Measurements from ENCODE around the gene ASIC2.

ASIC2 gene

DNA sequence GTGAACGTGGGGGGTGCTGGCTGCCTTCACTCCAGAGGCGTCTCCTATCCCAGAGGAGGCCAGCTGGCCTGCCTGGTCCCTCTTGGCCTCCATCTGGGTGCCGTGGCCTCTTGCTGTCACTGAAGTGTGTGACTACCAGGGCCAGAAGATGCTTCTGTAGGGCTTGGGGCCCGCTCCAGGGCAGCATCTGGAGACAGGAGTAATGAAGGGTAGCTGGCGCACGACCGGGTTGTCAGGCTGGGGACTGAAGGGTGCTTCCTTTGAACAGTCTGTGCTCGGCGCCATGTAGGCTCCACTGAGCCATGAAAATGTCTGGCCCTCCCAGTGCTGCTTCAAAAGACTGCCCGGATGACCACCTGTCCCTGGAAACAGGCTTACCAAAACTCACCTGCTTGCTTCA is 31.3 kb downstream of the ASIC2 start:
- Histone ChIP-seq H3K27me3 (ENCODE audit: insufficient read depth, low read length) (no peaks in the 10 kb centered on the region), H3K36me3 (ENCODE audit: insufficient read depth, low read length) (no peaks in the 10 kb centered on the region), H3K4me1 (ENCODE audit: insufficient read depth, low read length) (no peaks in the 10 kb centered on the region), H2AFZ (ENCODE audit: low read depth, low read length) (no peak overlapping the region), H3K9me3 (ENCODE audit: low read length) (no peaks in the 10 kb centered on the region), H3K4me3 (ENCODE audit: low read length) (no peak overlapping the region)

DNA sequence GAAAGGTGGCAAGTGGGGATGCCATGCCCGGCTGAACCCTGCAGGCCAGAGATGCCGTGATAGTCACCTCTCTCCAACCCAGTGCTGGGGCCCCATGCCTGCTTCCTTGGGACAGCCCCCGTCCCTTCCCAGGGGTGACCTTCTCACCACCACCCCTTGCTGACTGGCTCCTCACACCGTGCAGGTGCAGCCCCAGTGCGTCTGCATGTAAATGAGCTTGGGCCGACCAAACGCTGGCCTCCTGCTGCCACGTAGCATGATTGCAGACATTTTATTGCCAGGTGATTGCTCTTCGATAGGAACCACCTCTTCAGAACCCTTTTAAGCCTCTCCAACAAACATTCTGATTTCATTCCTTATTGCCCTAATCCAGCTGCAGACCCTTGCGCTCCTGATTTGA is 32.5 kb downstream of the ASIC2 start:
- no peak overlapping the region for H3K4me3 ChIP-seq (ENCODE audit: low read length)
- no peaks in the 10 kb centered on the region for H3K9me3 ChIP-seq (ENCODE audit: low read length)
- no peaks in the 10 kb centered on the region for H3K36me3 ChIP-seq (ENCODE audit: insufficient read depth, low read length)
- no peaks in the 10 kb centered on the region for H3K27me3 ChIP-seq (ENCODE audit: insufficient read depth, low read length)
- H2AFZ ChIP-seq (ENCODE audit: low read depth, low read length), result no peak overlapping the region
- no peaks in the 10 kb centered on the region for H3K4me1 ChIP-seq (ENCODE audit: insufficient read depth, low read length)

DNA sequence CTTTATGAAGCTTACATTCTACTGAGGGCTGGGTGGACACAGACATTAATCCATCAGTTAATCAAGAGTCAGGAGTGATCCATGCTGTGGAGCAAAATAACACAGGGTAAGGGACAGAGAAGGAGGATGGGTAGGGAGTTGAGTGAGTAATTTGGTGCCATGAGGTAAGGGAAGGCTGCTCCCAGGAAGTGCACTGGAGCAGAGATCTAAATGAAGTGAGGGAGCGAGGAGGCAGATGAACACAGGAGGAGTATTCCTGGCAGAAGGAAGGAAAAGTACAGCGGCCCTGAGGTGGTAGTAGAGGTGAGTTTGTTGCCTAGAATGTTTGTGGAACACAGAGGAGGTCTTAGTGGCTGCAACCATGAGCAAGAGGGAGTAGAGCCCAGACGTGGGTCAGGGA is 34.8 kb downstream of the ASIC2 start:
- no peaks in the 10 kb centered on the region for H3K27me3 ChIP-seq (ENCODE audit: insufficient read depth, low read length)
- H2AFZ ChIP-seq (ENCODE audit: low read depth, low read length), result no peak overlapping the region
- H3K4me1 ChIP-seq (ENCODE audit: insufficient read depth, low read length), result no peaks in the 10 kb centered on the region
- no peaks in the 10 kb centered on the region for H3K36me3 ChIP-seq (ENCODE audit: insufficient read depth, low read length)
- no peak overlapping the region for H3K4me3 ChIP-seq (ENCODE audit: low read length)
- H3K9me3 ChIP-seq (ENCODE audit: low read length), result no peaks in the 10 kb centered on the region

DNA sequence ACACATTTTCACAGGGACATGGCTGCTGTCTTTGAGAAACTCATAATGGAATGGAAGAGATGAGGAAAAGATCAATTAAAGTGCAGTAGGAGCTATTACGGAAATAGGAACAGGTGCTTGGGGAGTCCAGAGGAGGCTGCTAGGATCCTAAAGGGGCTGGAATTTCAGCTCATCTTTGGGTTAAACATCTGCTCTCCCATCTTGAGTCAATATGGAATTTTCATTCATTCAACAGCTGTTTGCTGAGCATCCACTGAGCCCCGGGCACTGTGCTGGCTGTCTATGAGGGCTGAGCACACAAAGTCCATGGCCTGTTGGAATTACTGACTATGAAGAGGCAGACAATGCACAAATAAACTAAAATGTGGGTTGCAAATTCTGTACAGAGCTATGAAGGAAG is 47.9 kb downstream of the ASIC2 start:
- no peaks in the 10 kb centered on the region for H3K27me3 ChIP-seq (ENCODE audit: insufficient read depth, low read length)
- no peaks in the 10 kb centered on the region for H3K36me3 ChIP-seq (ENCODE audit: insufficient read depth, low read length)
- no peaks in the 10 kb centered on the region for H3K9me3 ChIP-seq (ENCODE audit: low read length)
- no peak overlapping the region for H3K4me3 ChIP-seq (ENCODE audit: low read length)
- H2AFZ ChIP-seq (ENCODE audit: low read depth, low read length), result no peak overlapping the region
- H3K4me1 ChIP-seq (ENCODE audit: insufficient read depth, low read length), result no peaks in the 10 kb centered on the region

DNA sequence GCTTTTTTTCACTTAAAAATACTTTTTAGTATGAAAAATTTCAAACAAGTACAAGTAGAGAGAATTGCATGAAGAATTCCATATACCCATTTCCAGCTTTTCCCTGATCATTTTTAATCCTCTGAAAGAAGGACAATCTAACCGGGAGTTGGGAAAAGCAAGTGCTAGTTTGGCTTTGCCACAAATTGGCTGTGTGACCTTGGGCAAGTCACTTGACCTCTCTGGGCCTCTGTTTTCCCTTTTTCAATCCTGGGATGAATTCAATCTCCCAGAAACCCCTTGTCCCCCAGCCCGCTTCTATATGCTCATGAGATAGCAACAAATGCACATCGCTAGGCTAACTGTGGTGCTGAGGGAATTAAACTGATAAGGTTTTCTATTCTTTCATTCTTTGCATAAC is 49.4 kb downstream of the ASIC2 start:
- Histone ChIP-seq H3K4me1 (ENCODE audit: insufficient read depth, low read length) (no peaks in the 10 kb centered on the region), H3K36me3 (ENCODE audit: insufficient read depth, low read length) (no peaks in the 10 kb centered on the region), H2AFZ (ENCODE audit: low read depth, low read length) (no peak overlapping the region), H3K27me3 (ENCODE audit: insufficient read depth, low read length) (no peaks in the 10 kb centered on the region), H3K9me3 (ENCODE audit: low read length) (no peaks in the 10 kb centered on the region), H3K4me3 (ENCODE audit: low read length) (no peak overlapping the region)

DNA sequence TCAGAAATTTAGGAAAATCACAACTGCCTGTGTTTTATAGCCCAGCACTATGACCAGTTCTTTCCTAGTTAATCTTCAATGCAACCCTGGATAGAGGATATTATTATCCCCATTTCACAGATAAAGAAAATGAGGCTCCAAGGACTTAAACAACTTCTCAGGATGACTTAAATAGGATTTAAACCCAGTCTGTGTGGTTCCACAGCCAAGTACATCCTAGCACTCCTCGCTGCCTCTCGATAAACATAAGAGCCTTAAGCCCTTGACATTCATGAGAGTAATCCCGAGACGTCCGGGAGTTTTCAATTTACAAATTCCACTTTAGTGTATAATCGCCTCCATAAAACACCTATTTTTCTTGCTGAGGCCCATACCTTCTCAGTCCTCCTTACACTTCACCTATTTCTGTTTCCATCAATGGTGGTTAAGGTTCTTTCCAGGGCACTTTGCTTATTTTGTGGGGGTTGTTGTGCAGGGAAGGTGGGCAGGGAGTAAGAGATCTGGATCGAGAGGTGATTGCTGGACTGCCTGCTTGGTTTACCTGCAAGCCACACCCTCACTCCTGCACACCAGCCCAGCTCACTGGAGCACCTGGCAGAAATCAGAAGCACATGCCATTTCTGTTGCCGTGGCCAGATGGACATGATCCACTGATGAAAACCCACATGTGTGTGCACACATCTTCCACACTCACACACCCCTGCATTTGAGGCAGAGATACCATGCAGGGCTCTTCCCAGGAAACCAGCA is 50.5 kb downstream of the ASIC2 start:
- Histone ChIP-seq H3K27me3 (ENCODE audit: insufficient read depth, low read length) (no peaks in the 10 kb centered on the region), H3K36me3 (ENCODE audit: insufficient read depth, low read length) (no peaks in the 10 kb centered on the region), H3K4me1 (ENCODE audit: insufficient read depth, low read length) (no peaks in the 10 kb centered on the region), H2AFZ (ENCODE audit: low read depth, low read length) (no peak overlapping the region), H3K9me3 (ENCODE audit: low read length) (no peaks in the 10 kb centered on the region), H3K4me3 (ENCODE audit: low read length) (no peak overlapping the region)

DNA sequence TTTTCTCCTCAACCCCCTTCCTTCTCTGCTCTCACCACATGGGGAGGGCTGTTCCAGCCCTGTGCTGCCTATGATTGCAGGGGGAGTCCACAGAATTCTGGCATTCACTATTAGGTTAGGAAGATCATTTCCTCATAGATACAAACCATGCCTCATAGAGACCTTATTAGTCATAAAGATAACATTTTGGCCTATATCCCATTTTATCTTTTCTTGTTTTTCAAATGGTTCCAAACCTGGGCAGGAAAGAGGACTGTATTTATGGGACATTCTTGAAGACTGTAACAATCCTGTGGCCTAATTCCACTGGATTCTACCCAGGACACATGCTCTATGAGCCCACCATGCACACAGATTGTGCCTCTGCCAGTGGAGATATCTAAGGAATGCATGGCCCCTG is 51.7 kb downstream of the ASIC2 start:
- Histone ChIP-seq H2AFZ (ENCODE audit: low read depth, low read length) (no peak overlapping the region), H3K4me3 (ENCODE audit: low read length) (no peak overlapping the region), H3K36me3 (ENCODE audit: insufficient read depth, low read length) (no peaks in the 10 kb centered on the region), H3K27me3 (ENCODE audit: insufficient read depth, low read length) (no peaks in the 10 kb centered on the region), H3K4me1 (ENCODE audit: insufficient read depth, low read length) (no peaks in the 10 kb centered on the region), H3K9me3 (ENCODE audit: low read length) (no peaks in the 10 kb centered on the region)

DNA sequence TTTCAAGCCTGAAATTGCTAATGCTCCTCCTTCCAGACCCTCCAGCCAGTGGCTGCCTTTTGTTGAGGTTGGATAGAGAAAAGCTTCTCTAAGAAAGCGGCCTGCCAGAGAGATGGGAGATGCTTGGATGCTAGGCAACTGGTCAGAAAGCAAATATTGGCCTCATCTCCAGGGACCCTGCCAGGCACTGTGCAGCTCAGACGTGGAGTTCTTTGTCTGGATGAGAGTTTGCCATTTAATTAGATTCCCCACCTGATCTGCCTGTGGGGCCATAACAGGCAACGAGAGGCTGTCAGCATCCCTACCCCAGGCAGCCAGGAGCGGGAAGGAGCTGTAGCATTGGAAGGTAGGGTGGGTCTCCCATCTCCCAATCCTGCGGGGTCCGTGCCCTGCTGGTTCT is 52.7 kb downstream of the ASIC2 start:
- no peak overlapping the region for H2AFZ ChIP-seq (ENCODE audit: low read depth, low read length)
- H3K4me1 ChIP-seq (ENCODE audit: insufficient read depth, low read length), result no peaks in the 10 kb centered on the region
- no peaks in the 10 kb centered on the region for H3K36me3 ChIP-seq (ENCODE audit: insufficient read depth, low read length)
- H3K4me3 ChIP-seq (ENCODE audit: low read length), result no peak overlapping the region
- H3K27me3 ChIP-seq (ENCODE audit: insufficient read depth, low read length), result no peaks in the 10 kb centered on the region
- no peaks in the 10 kb centered on the region for H3K9me3 ChIP-seq (ENCODE audit: low read length)

DNA sequence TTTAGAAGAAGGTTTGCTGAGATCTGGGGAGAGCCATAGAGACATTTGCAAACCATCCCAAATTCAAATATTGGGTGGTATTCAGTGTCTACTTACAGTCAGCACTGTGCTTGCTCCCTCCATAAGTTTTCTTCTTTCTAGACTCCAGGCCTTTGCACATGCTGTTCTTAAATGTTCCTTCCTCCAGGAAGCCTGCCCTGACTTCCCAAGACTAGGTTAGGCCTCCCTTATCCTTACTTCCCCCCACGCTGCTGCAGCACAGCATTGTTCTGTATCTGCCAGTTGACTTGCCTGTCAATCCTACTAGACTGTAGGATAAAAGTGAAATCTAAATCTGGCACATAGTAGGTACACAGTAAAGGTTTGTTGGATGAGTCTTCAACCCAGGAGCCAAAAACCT is 53.4 kb downstream of the ASIC2 start:
- Histone ChIP-seq H2AFZ (ENCODE audit: low read depth, low read length) (no peak overlapping the region), H3K4me1 (ENCODE audit: insufficient read depth, low read length) (no peaks in the 10 kb centered on the region), H3K4me3 (ENCODE audit: low read length) (no peak overlapping the region), H3K27me3 (ENCODE audit: insufficient read depth, low read length) (no peaks in the 10 kb centered on the region), H3K9me3 (ENCODE audit: low read length) (no peaks in the 10 kb centered on the region), H3K36me3 (ENCODE audit: insufficient read depth, low read length) (no peaks in the 10 kb centered on the region)

DNA sequence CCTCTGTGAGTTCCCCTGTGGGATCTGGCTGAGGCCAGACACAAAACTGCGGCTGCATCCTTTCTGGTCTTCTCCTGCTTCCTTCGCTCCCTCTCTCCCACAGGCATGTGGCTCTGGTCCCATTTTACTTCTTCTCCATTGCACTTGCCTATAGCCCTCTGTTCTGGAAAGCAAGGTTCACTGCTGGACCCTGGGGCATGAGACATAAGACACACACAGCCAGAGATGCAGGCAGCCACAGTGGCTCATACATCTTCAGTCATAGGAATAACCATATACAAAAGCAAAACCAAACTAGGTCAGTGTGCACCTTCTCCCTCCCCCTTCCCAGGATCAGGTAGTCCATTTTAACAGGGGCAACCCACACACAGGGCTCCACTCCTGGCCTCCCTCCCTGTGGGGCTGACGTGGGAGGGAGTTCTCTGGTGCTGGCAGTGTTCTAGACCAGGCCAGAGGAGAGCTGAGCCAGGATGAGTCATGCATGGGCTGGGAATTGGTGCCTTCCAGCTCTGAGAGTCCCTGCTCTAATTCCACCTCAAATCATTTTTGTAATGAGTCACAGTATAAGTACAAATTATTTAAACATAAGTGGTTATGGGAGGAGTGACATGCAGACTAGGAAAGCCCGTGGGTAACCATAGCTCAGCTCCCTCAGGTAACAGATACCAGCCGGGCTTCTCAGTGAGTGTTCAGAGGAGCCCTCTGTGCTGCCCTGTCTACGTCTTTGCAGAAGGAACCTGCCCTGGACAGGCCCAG is 58.0 kb downstream of the ASIC2 start:
- Histone ChIP-seq H3K27me3 (ENCODE audit: insufficient read depth, low read length) (no peaks in the 10 kb centered on the region), H3K9me3 (ENCODE audit: low read length) (no peaks in the 10 kb centered on the region), H2AFZ (ENCODE audit: low read depth, low read length) (no peak overlapping the region), H3K4me1 (ENCODE audit: insufficient read depth, low read length) (no peaks in the 10 kb centered on the region), H3K36me3 (ENCODE audit: insufficient read depth, low read length) (no peaks in the 10 kb centered on the region), H3K4me3 (ENCODE audit: low read length) (no peak overlapping the region)

DNA sequence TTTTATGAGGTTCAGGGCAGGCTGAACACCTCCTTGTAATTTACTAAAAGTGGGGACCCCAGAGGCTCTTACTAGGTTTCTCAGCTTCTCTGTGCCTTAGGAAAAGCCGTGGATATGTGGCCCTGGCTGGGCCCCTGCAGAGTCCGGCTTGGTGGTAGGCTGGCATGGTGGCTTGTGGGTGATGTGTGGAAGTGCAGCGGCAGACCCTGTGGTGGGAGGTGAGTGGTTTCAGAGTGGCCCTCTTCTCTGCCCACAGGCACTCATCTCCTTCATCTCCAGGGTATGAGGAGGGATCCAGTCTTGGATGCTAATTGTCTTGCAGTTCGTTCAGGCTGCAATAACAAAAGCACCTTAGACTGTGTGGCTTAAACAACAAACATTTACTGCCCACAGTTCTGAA is 58.9 kb downstream of the ASIC2 start:
- H3K27me3 ChIP-seq (ENCODE audit: insufficient read depth, low read length), result no peaks in the 10 kb centered on the region
- H2AFZ ChIP-seq (ENCODE audit: low read depth, low read length), result no peak overlapping the region
- H3K4me1 ChIP-seq (ENCODE audit: insufficient read depth, low read length), result no peaks in the 10 kb centered on the region
- H3K36me3 ChIP-seq (ENCODE audit: insufficient read depth, low read length), result no peaks in the 10 kb centered on the region
- H3K9me3 ChIP-seq (ENCODE audit: low read length), result no peaks in the 10 kb centered on the region
- H3K4me3 ChIP-seq (ENCODE audit: low read length), result no peak overlapping the region

DNA sequence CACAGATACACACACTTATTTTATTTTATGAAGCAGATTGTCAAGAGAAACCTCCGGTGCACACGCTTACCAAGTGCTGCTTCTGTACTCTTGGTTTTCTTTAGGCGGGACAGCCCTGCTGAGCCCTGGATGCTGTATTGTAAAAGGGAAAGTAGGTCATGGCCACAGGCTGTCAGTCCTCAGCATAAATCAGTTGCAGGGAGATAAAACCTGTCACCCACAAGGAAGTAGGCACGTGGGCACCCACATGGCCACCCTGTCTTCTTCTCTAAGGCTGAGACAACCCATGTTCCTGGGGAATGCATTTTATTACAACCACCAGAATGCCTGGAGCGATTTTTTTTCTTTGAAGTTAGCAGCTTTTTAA is 59.3 kb downstream of the ASIC2 start:
- H3K9me3 ChIP-seq (ENCODE audit: low read length), result no peaks in the 10 kb centered on the region
- no peak overlapping the region for H3K4me3 ChIP-seq (ENCODE audit: low read length)
- H3K4me1 ChIP-seq (ENCODE audit: insufficient read depth, low read length), result no peaks in the 10 kb centered on the region
- no peaks in the 10 kb centered on the region for H3K36me3 ChIP-seq (ENCODE audit: insufficient read depth, low read length)
- no peaks in the 10 kb centered on the region for H3K27me3 ChIP-seq (ENCODE audit: insufficient read depth, low read length)
- H2AFZ ChIP-seq (ENCODE audit: low read depth, low read length), result no peak overlapping the region

DNA sequence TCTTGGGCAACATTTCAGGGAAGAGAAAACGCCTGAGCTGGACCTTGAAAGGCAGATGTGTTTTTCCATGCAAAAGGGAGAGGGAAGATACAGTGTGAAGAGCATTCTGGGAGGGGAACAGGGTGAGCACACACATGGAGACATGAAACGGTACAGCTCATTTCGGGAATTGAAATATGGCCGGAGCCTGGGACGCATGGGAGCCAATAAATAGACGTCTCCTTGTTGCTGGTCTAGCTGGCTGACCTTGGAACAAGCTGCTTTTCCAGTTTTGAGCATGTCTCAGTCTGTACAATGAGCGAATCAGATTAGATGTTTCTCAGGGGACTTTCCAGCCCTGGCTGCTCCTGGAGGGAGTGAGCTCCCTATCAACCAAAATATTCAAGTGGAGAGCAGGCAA is 63.6 kb downstream of the ASIC2 start:
- Histone ChIP-seq H3K36me3 (ENCODE audit: insufficient read depth, low read length) (no peaks in the 10 kb centered on the region), H3K9me3 (ENCODE audit: low read length) (no peaks in the 10 kb centered on the region), H3K4me1 (ENCODE audit: insufficient read depth, low read length) (no peaks in the 10 kb centered on the region), H3K4me3 (ENCODE audit: low read length) (no peak overlapping the region), H2AFZ (ENCODE audit: low read depth, low read length) (no peak overlapping the region), H3K27me3 (ENCODE audit: insufficient read depth, low read length) (no peaks in the 10 kb centered on the region)

DNA sequence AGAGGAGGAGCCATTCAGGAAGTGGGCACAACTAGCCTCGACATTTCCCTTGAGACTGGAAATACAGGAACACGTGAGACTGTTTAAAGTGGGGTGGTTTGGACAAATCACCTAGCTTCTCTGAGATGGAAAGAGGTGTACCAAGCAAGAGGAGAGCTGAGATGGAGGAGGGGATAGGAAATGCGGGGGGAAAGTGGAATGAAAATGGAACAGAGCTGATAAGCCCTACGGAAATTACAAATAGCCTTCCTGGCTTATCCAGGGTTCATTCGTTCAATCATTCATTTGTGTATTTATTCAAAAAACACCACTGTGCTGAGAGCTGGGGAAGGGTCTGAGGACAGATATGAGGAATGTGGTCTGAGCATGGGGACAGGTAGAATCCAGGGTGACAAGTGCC is 64.1 kb downstream of the ASIC2 start:
- no peaks in the 10 kb centered on the region for H3K36me3 ChIP-seq (ENCODE audit: insufficient read depth, low read length)
- no peak overlapping the region for H2AFZ ChIP-seq (ENCODE audit: low read depth, low read length)
- no peaks in the 10 kb centered on the region for H3K27me3 ChIP-seq (ENCODE audit: insufficient read depth, low read length)
- H3K4me3 ChIP-seq (ENCODE audit: low read length), result no peak overlapping the region
- H3K4me1 ChIP-seq (ENCODE audit: insufficient read depth, low read length), result no peaks in the 10 kb centered on the region
- no peaks in the 10 kb centered on the region for H3K9me3 ChIP-seq (ENCODE audit: low read length)

Measured in neuron (in vitro differentiated cells).